B cell (primary cell): Measurements from ENCODE around the gene INKA2. TPM values are rescaled to one million over a fixed set of nuclear protein-coding genes. Genes with fewer than 3 reads are reported as not detected.

ENCODE experiments used
- ATAC-seq: fragments of 200-7000 bp; cut with Tn5 transposase; one replicate; pipeline ENCODE4 v1.10.0; 2021; ENCODE audit warnings: low read depth, mild to moderate bottlenecking, moderate number of reproducible peaks, moderate library complexity
- CTCF ChIA-PET: fragments of 350-600 bp; sonication (Branson Sonifier 250); formaldehyde crosslinking; loops from one replicate; lab custom pipeline; 2021; ENCODE audit warnings: antibody characterized with exemption, inconsistent platforms; lab: Charles Lee
- POLR2A ChIA-PET: fragments of 350-600 bp; sonication (Branson Sonifier 250); formaldehyde crosslinking; loops from one replicate; lab custom pipeline; 2021; ENCODE audit warnings: antibody characterized with exemption; lab: Charles Lee
- DNase-seq: peaks from one replicate; pipeline ENCODE4 v3.0.0; 2013
- H2AFZ ChIP-seq: 2 replicates; pipeline ENCODE4 v1.6.1; 2012; ENCODE audit warnings: mild to moderate bottlenecking, low read depth, low read length; ENCODE audit not compliant: insufficient read depth, poor library complexity, severe bottlenecking
- H3K27ac ChIP-seq, 2 donors: 1 replicate in 1 of 2; 2 replicates in 1 of 2; pipeline ENCODE4 v1.5.1; 2012 to 2013; ENCODE audit warnings: low read length in 2 of 2, mild to moderate bottlenecking in 2 of 2, moderate library complexity in 1 of 2
- H3K27me3 ChIP-seq, 4 experiments: fragments of 200-600 bp in 1 of 4; sonication (generic) in 1 of 4; replicated peaks in 1 of 4; 1 replicate in 2 of 4; 2 replicates in 2 of 4; pipeline versions ENCODE4 v1.6.1 to v1.7.0; 2013 to 2016; ENCODE audit warnings: low read length in 3 of 4, mild to moderate bottlenecking in 2 of 4, mixed read lengths in 1 of 4, moderate library complexity in 1 of 4; ENCODE audit not compliant: insufficient read depth in 4 of 4, control insufficient read depth in 3 of 4; ENCODE audit errors: control extremely low read depth in 1 of 4
- H3K36me3 ChIP-seq, 2 experiments: replicated peaks in 1 of 2; 1 replicate in 1 of 2; 2 replicates in 1 of 2; pipeline versions ENCODE4 v1.6.1 to v1.7.1; 2013; ENCODE audit warnings: low read length in 1 of 2; ENCODE audit not compliant: insufficient read depth in 2 of 2, control insufficient read depth in 1 of 2; ENCODE audit errors: control extremely low read depth in 1 of 2, extremely low read depth in 1 of 2
- H3K4me1 ChIP-seq, 2 donors: fragments of 200-600 bp in 1 of 2; sonication (generic) in 1 of 2; 1 replicate in 1 of 2; 2 replicates in 1 of 2; pipeline versions ENCODE4 v1.5.1 to v1.6.1; 2013 to 2017; ENCODE audit warnings: low read length in 2 of 2; ENCODE audit not compliant: control insufficient read depth in 2 of 2, insufficient read depth in 2 of 2
- H3K4me2 ChIP-seq: replicated peaks from 2 replicates; pipeline ENCODE3; 2012; ENCODE audit warnings: mild to moderate bottlenecking, low read depth, low read length; ENCODE audit not compliant: poor library complexity, severe bottlenecking
- H3K4me3 ChIP-seq, 5 experiments: fragments of 200-600 bp in 1 of 5; sonication (generic) in 1 of 5; 1 replicate in 3 of 5; 2 replicates in 2 of 5; pipeline versions ENCODE4 v1.5.1 to v1.7.0; 2011 to 2016; ENCODE audit warnings: low read length in 4 of 5, mild to moderate bottlenecking in 4 of 5, low read depth in 2 of 5, control low read depth in 1 of 5, moderate library complexity in 1 of 5; ENCODE audit not compliant: insufficient read depth in 1 of 5; ENCODE audit errors: control extremely low read depth in 1 of 5, extremely low read depth in 1 of 5
- H3K79me2 ChIP-seq: fragments of 200-600 bp; sonication (generic); one replicate; pipeline ENCODE4 v1.6.0; 2016; ENCODE audit warnings: low read length; ENCODE audit not compliant: control insufficient read depth, insufficient read depth
- H3K9ac ChIP-seq: fragments of 200-600 bp; sonication (generic); 2 replicates; pipeline ENCODE4 v1.6.1; 2017; ENCODE audit warnings: mild to moderate bottlenecking, low read length, moderate library complexity
- H3K9me3 ChIP-seq, 3 donors: one replicate each; pipeline versions ENCODE4 v1.6.1 to v1.7.1; 2013; ENCODE audit warnings: low read length in 2 of 3; ENCODE audit not compliant: control insufficient read depth in 2 of 3, insufficient read depth in 1 of 3; ENCODE audit errors: control extremely low read depth in 1 of 3
- H4K20me1 ChIP-seq: 2 replicates; pipeline ENCODE4 v1.6.0; 2012; ENCODE audit warnings: mild to moderate bottlenecking, low read length; ENCODE audit not compliant: insufficient read depth, control insufficient read depth, poor library complexity, severe bottlenecking
- H3K27ac Mint-ChIP-seq: one replicate; pipeline ENCODE4 v1.8.0; 2021; ENCODE audit warnings: mixed read lengths
- H3K27me3 Mint-ChIP-seq: one replicate; pipeline ENCODE4 v1.8.0; 2021; ENCODE audit warnings: mixed read lengths
- H3K4me1 Mint-ChIP-seq: one replicate; pipeline ENCODE4 v1.8.0; 2021; ENCODE audit warnings: mixed read lengths
- H3K4me3 Mint-ChIP-seq: one replicate; pipeline ENCODE4 v1.8.0; 2021; ENCODE audit warnings: mixed read lengths
- H3K9me3 Mint-ChIP-seq: one replicate; pipeline ENCODE4 v1.8.0; 2022; ENCODE audit warnings: mixed read lengths; ENCODE audit not compliant: insufficient read depth
- EZH2 ChIP-seq: IDR thresholded peaks from 2 replicates; pipeline ENCODE4 v1.6.1; 2012; ENCODE audit warnings: borderline replicate concordance, low read depth, mild to moderate bottlenecking, moderate library complexity, low read length; ENCODE audit not compliant: insufficient read depth, poor library complexity, severe bottlenecking
- WGBS: methylation state at CpG from one replicate; pipeline ENCODE4 v1.1.5; 2013; ENCODE audit warnings: missing lambda C conversion rate; ENCODE audit not compliant: insufficient coverage; 5-methylcytosine and 5-hydroxymethylcytosine counted together
- intact Hi-C: fragments of 100-400 bp; cut with micrococcal nuclease; formaldehyde crosslinking; loops from one replicate; pipeline ENCODE4 v1.10.0; 2022
- polyA plus RNA-seq: library from polyadenylated mRNA; depleted of rRNA; stranded (reverse); fragments of >200 nt; gene quantifications from 2 replicates; pipeline ENCODE4 v1.2.3, GENCODE V29; 2012
- total RNA-seq, 2 donors: library from RNA; stranded (reverse); fragments of 120-200 nt in 1 of 2; gene quantifications; 1 replicate in 1 of 2; 2 replicates in 1 of 2; pipeline versions ENCODE4 v1.2.3 to v1.2.4, GENCODE V29; 2013 to 2022
- TF ChIP-seq, protein P1 (sequence below): fragments of 200-600 bp; IDR thresholded peaks from one replicate; pipeline ENCODE4 v1.8.0; 2022; ENCODE audit warnings: antibody characterized with exemption, mild to moderate bottlenecking

Gene INKA2
- total and polyA plus RNA-seq, 2 donors (not counting 1 experiment from before 2014, with no cell fraction given), result 0.67 to 6.4 TPM

DNA sequence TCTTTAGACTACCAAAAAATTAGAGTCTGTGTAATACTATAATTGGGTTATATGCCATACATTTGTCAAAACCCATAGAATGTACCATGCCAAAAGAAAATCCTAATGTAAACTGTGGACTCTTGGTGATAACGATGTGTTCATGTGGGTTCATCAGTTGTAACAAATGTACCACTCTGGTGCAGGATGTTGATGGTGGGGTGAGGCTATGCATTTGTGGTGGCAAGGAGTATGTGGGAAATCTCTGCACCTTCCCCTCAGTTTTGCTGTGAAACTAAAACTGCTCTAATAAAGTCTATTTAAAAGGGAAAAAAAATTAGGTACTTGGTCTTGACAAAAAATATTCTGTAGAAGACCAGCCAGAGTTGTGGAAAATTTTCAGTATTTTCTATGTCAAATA lies 43.4 kb downstream of the INKA2 start:
- ATAC-seq (no peak), DNase-seq (no peak)
- Histone ChIP-seq H4K20me1 (peaks cover 7% of the 10 kb centered on the region), H3K9me3 (no peaks in the 10 kb centered on the region), H3K27me3 (no peaks in the 10 kb centered on the region), H3K4me2 (no peak overlapping the region), H3K9ac (no peak overlapping the region), H3K27ac (peak overlapping the region; percentile 2 to 68), H3K4me3 (no peak overlapping the region), H2AFZ (no peak overlapping the region), H3K4me1 (peaks cover 13 to 25% of the 10 kb centered on the region in 2 donors), H3K79me2 (peaks cover 25% of the 10 kb centered on the region), H3K36me3 (peaks cover 29 to 53% of the 10 kb centered on the region in 2 experiments)
- H3K9me3 Mint-ChIP-seq, result no peaks in the 10 kb centered on the region
- intact Hi-C loops, result no loop called here
- peaks cover 47% of the 10 kb centered on the region for H3K4me1 Mint-ChIP-seq
- no peak overlapping the region for H3K4me3 Mint-ChIP-seq
- H3K27me3 Mint-ChIP-seq, result no peaks in the 10 kb centered on the region
- peak overlapping the region; percentile 27 for H3K27ac Mint-ChIP-seq
- ChIA-PET POLR2A (no interaction called here), CTCF (no interaction called here)
- no peak for TF ChIP-seq EZH2
- TF ChIP-seq, protein P1, sequence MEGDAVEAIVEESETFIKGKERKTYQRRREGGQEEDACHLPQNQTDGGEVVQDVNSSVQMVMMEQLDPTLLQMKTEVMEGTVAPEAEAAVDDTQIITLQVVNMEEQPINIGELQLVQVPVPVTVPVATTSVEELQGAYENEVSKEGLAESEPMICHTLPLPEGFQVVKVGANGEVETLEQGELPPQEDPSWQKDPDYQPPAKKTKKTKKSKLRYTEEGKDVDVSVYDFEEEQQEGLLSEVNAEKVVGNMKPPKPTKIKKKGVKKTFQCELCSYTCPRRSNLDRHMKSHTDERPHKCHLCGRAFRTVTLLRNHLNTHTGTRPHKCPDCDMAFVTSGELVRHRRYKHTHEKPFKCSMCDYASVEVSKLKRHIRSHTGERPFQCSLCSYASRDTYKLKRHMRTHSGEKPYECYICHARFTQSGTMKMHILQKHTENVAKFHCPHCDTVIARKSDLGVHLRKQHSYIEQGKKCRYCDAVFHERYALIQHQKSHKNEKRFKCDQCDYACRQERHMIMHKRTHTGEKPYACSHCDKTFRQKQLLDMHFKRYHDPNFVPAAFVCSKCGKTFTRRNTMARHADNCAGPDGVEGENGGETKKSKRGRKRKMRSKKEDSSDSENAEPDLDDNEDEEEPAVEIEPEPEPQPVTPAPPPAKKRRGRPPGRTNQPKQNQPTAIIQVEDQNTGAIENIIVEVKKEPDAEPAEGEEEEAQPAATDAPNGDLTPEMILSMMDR, result no peak
- no CpG with 5 or more reads among the region's 1 CpG for WGBS

DNA sequence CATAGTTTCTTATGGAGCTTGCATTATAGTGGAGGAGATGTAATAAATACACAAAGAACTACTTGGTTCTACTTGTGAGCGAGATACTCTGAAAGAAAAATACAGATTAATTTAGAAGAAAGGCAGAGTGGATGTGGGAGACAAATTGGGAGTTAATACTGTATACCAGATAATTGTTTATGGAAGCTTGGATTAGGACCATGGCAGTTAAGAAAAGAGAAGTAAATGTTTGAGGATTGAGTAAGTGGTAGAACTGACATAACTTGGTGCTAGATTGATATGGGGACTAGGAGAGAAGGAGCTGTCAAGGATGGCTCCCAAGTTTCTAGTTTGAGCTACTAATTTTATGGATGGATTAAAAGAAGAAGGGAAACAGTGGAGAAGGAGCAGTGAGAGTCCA lies 47.3 kb downstream of the INKA2 start:
- Histone ChIP-seq H3K27me3 (no peaks in the 10 kb centered on the region), H3K36me3 (peaks cover 18 to 31% of the 10 kb centered on the region in 2 experiments), H4K20me1 (peaks cover 8% of the 10 kb centered on the region), H3K4me2 (no peak overlapping the region), H3K79me2 (peaks cover 46% of the 10 kb centered on the region), H3K9ac (no peak overlapping the region), H3K4me3 (no peak overlapping the region), H3K9me3 (peaks cover 0 to 21% (median 6%) of the 10 kb centered on the region in 3 donors), H3K4me1 (peaks cover 23 to 27% of the 10 kb centered on the region in 2 donors), H2AFZ (no peak overlapping the region), H3K27ac (peak overlapping the region in 1 of 2 donors; percentile 5)
- DNase-seq, result no peak
- no CpG with 5 or more reads among the region's 1 CpG for WGBS
- no peaks in the 10 kb centered on the region for H3K27me3 Mint-ChIP-seq
- intact Hi-C loops, result no loop called here
- no peak overlapping the region for H3K4me3 Mint-ChIP-seq
- H3K27ac Mint-ChIP-seq, result no peak overlapping the region
- H3K4me1 Mint-ChIP-seq, result peaks cover 60% of the 10 kb centered on the region
- ChIA-PET POLR2A (interaction anchor here (0.5 kb wide), 1 partner anchor 55 kb away, joined by 10 read pairs; no protein-coding TSS in a partner anchor), CTCF (interaction anchor here (1.5 to 3.5 kb wide), 2 partner anchors 11 to 184 kb away, joined by 3 to 18 read pairs; no protein-coding TSS in a partner anchor)
- TF ChIP-seq EZH2, result no peak
- TF ChIP-seq, protein P1, result no peak
- H3K9me3 Mint-ChIP-seq, result peaks cover 3% of the 10 kb centered on the region
- ATAC-seq, result no peak
